Activated CD4-positive, CD25-positive, alpha-beta regulatory T cell treated with anti-CD3 and anti-CD28 coated beads, Interleukin-2, amount 50 U/mL, for 72 hours (primary cell): Measurements from ENCODE around the gene ANXA9.

ENCODE experiments used
- DNase-seq: peaks from one replicate; pipeline ENCODE4 v3.0.0; 2021

The ANXA9 gene

GRCh38 chr1:151007853-151008243, 25.8 kb downstream of the ANXA9 start:
- no peak for DNase-seq

DNA sequence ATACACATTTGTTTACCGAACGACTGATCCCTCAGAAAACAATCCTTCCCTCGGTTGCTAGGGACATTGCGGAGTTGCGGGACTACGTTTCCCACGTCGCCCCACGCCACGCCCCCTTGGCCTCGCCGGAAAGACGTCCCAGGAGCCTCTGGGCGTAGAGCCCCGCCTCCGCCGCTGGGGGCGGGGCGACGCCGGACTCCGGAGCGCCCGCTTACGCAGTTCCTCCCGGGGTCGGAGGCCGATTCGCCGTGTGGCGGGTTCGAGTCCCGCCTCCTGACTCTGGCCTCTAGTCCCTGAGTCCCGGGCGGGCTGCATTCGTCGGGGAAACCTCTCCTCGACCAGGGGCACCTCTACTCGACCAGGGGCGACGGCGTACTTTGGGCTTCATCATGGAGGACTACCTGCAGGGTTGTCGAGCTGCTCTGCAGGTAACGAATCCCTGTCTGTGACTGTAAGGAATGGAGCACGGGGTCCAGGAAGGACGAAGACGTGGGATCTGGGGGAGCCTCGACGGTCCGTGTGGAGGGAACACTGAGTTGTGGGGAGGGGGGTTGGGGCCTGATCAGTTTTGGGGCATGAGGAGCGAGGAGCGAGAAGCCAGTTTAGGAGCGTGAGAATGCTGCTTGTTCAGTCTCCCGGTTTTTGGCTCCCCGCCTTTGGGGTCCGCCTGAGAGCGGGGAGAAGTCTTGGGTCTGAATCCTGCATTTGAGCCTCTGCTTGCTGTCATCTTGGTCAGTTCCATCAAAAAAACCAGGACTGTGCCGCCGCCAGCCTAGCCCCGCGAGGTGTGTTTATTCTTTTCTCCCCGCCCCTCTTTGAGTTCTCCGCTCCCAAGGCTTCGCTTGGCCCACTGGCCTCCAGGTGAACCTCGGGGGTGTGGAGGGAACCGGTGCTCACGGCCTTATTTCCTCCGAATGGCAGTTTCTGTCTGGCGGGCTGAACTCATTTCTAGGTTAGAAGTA, 26.4 kb downstream of the ANXA9 start, which contains the start of gene PRUNE1:
Gene PRUNE1, plus strand, starts transcription at position 206 of the 962 bp plus-strand sequence. Its CDS starts 184 bp downstream, at position 390.
- peak; percentile 95 for DNase-seq

DNA sequence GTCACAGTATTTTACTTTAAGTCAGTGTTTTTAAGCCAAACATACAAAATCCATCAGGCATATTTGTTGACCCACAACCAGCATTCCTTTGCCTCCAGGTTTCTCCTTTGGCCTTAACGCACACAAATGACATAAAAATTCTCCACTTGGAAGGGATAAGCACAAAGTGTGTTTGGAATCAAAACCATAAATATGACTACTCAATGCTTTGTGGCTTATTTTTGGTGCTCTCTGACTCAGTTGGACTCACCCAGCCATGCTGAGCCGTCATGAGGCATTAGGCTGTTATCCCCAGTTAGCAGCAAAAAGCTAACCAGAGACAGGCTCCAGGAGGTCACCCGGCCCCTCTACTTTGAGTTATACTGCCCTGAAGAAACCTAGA, 27.1 kb downstream of the ANXA9 start:
- DNase-seq: no peak

DNA sequence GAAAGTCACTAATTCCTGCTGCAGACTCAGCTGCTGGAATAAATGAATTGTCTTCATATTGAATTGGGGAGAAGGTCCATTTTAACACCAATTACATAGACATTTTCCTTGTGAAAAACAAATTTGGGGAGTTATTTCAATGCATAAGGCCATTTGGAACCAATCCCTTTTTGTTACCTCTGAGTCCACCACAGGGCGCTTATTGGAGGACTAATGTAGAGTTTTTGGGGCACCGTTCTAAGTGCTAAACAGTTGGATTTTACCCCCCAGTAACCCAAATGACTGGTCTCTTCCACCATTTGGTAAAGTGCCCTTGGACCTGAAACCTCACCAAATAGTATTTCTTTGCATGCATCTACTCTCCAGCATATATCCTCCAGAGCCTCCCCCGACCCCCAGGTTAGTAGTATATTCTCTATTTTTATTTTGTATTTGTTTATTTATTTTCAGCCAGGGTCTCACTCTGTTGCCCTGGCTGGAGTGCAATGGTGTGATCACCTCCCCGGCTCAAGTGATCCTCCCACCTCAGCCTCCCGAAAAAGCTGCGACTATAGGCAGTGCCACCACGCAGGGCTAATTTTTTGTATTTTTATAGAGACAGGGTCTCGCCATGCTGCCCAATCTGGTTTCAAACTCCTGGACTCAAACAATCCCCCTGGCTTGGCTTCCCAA, 27.7 kb downstream of the ANXA9 start:
- DNase-seq: no peak

GRCh38 chr1:151010346-151010726, 28.2 kb downstream of the ANXA9 start:
- DNase-seq: no peak

- DNase-seq: no peak
Measured at GRCh38 chr1:151011154-151011850, 29.2 kb downstream of the ANXA9 start.

DNA sequence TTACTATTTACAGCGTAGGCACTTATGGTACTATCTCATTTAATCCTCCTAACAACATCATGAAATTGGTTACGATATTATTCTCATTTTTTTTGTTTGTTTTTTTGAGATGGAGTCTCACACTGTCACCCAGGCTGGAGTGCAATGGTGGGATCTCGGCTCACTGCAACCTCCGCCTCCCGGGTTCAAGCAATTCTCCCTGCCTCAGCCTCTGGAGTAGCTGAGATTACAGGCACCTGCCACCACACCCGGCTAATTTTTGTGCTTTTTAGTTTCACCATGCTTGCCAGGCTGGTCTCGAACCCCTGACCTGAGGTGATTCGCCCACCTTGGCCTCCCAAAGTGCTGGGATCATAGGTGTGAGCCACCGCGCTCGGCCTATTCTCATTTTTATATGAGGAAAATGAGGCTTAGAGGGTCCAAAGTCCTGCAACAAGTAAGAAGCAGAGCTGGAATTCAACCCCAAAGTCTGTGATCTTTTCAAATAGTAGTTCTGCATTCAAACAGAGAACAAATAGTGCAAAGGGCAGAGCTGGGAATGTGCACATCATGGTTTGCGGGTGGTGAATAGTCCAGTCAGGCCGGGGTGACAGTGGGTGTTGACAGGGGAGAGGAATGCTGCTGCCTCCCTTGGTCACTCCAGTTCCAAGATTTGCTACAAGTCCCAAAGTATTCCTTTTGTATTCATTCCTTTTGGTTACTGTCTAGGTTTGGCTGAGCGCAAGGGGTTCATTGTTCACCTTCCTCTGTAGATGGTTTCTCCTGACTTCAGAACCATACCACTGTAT, 30.8 kb downstream of the ANXA9 start:
- DNase-seq: no peak

DNA sequence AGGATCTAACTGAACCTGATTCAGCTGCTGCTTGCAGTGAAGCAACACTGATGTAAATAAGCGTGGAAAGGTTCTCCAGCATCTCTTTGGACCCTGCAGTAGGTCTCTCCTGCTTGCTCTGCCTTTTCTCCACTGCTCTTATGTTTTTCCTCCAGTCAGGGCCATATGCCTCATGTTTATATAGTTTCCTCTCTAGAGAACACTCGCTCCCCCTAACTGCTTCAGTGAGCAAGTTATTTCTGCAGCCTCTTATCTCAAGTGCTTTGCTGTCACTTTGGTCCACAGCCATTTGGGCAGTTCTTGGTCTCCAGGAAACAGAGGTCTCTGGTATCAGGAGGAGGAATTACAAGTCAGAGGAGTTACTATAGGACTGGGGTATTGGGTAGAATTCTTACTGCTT, 31.4 kb downstream of the ANXA9 start:
- no peak for DNase-seq

DNA sequence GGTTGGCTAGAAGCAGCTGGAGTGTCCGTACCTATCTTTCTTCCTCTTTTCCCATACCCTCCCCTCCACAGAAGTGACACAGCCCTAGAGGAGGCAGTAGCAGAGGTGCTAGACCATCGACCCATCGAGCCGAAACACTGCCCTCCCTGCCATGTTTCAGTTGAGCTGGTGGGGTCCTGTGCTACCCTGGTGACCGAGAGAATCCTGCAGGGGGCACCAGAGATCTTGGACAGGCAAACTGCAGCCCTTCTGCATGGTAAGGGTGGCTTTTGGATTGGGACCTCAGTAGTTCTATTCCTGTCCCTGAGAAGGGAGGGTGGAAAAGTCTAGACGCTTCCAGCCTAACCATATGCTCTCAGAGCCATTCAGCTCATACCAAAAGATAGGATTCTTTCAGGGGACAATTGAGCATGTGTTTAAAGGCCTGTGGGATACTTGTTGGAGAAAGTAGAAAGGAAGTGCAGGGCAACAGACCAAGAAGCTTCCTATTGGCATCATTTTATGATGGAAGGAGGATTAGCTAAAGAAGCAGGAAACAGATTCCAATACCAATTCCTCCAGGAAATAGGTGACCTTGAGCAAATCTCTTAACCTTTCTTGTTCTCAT, 42.6 kb downstream of the ANXA9 start:
- DNase-seq: peak; percentile 75

DNA sequence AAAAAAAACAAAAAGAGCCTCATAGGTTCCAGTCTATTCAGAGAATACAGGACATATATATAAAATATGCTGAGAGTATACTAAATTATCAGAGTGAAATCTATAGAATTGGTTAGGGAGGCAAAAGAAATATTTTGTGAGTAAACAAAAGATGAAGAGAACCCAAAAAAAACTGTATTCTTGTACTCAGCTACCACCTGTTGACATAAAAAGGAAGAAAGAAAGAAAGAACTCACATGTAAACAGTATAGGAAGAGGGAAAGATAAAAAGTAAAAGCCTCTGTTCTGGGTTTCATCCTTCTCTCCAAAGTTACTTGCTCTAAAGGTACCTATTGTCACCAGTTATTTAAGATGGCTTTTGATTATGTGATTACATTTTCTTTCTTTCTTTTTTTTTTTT, 44.4 kb downstream of the ANXA9 start:
- no peak for DNase-seq

DNA sequence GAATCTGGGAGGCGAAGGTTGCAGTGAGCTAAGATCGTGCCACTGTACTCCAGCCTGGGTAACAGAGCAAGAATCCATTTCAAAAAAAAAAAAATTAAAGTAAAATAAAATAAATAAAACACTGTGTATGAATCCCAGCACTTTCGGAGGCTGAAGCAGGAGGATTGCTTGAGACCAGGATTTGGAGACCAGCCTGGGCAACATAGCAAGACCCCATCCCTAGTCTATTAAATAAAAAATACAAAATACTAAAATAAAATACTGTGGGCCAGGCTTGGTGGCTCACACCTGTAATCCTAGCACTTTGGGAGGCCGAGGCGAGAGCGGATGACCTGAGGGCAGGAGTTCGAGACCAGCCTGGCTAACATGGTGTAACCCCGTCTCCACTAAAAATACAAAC, 50.1 kb downstream of the ANXA9 start:
- no peak for DNase-seq

GRCh38 chr1:151035167-151035566, 53.1 kb downstream of the ANXA9 start:
- no peak for DNase-seq

- no peak for DNase-seq
Measured at GRCh38 chr1:151036356-151036755, 54.3 kb downstream of the ANXA9 start, which contains the start of gene BNIPL. Gene BNIPL (plus strand): TSS chr1:151036586. CDS start chr1:151036726, 140 bp downstream.

GRCh38 chr1:151037032-151037431, 54.9 kb downstream of the ANXA9 start:
- DNase-seq: no peak

DNA sequence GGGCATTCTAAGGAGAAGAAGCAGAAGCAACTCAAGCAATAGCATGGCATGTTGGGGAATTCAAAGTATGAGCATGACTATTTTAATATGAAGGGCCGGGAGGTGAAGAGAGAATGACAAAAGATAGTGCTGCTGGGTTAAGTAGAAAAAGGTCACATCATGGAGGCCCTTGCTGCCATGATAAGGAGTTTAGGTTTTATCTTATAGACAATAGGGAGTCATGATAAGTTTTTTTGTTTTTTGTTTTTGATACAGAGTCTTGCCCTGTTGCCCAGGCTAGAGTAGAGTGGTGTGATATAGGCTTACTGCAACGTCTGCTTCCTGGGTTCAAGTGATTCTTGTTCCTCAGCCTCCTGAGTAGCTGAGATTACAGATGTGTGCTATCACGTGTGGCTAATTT, 57.4 kb downstream of the ANXA9 start:
- no peak for DNase-seq

GRCh38 chr1:151043163-151043562, 61.1 kb downstream of the ANXA9 start:
- no peak for DNase-seq
